NCI-H345 treated with DMSO at 0.1 percent for 48 hours (cell line): ENCODE measurements around the gene DPYSL5.
A peak's percentile ranks its signal among the peaks of the same experiment; 100 is the strongest.

Experiments
- DNase-seq: peaks from one replicate; lab custom pipeline; 2025; ENCODE audit not compliant: unreplicated experiment; lab: John Stamatoyannopoulos, UW

The DPYSL5 gene

GRCh38 chr2:26952374-26952773 is 104.4 kb downstream of the DPYSL5 start:
- no peak for DNase-seq

GRCh38 chr2:26954135-26954534 is 106.2 kb downstream of the DPYSL5 start:
- DNase-seq, result no peak

- DNase-seq, result no peak
These were observed 109.1 kb downstream of the DPYSL5 start for GRCh38 chr2:26957041-26957440.

- no peak for DNase-seq
These were observed 109.6 kb downstream of the DPYSL5 start for GRCh38 chr2:26957534-26957933.

GRCh38 chr2:26959331-26959730 is 111.4 kb downstream of the DPYSL5 start:
- DNase-seq, result no peak

- DNase-seq, result no peak
These were observed 116.7 kb downstream of the DPYSL5 start for GRCh38 chr2:26964446-26965130.

GRCh38 chr2:26968001-26968400 is 120.1 kb downstream of the DPYSL5 start:
- DNase-seq, result no peak

- no peak for DNase-seq
These were observed 121.3 kb downstream of the DPYSL5 start for GRCh38 chr2:26969077-26969844.

- DNase-seq, result peak; percentile 93
These were observed 122.5 kb downstream of the DPYSL5 start, which contains the start of gene MAPRE3 for GRCh38 chr2:26970244-26970927. Gene MAPRE3 (plus strand): TSS chr2:26970637. CDS start chr2:27022219, 51,582 bp downstream.

GRCh38 chr2:26970928-26971627 is 123.1 kb downstream of the DPYSL5 start:
- no peak for DNase-seq

GRCh38 chr2:26971911-26972786 is 124.2 kb downstream of the DPYSL5 start:
- no peak for DNase-seq

GRCh38 chr2:26974352-26974751 is 126.4 kb downstream of the DPYSL5 start:
- DNase-seq, result no peak

GRCh38 chr2:26975102-26975501 is 127.2 kb downstream of the DPYSL5 start:
- DNase-seq, result no peak

- DNase-seq, result no peak
These were observed 127.7 kb downstream of the DPYSL5 start for GRCh38 chr2:26975656-26976055.

GRCh38 chr2:26976237-26976636 is 128.3 kb downstream of the DPYSL5 start:
- DNase-seq, result no peak

GRCh38 chr2:26977012-26977411 is 129.1 kb downstream of the DPYSL5 start:
- DNase-seq, result no peak

- peak; percentile 64 for DNase-seq
These were observed 130.2 kb downstream of the DPYSL5 start for GRCh38 chr2:26978061-26978596.

- no peak for DNase-seq
These were observed 131.8 kb downstream of the DPYSL5 start for GRCh38 chr2:26979741-26980140.

- no peak for DNase-seq
These were observed 133.0 kb downstream of the DPYSL5 start for GRCh38 chr2:26980971-26981370.
